ENCODE results near the gene APC2. TPM values are rescaled to one million over a fixed set of nuclear protein-coding genes. Genes with fewer than 3 reads are reported as not detected.

Gene APC2
- total and polyA plus RNA-seq, 7 donors, result 0.01 to 0.06 (median 0.04) TPM; not detected in 1

DNA sequence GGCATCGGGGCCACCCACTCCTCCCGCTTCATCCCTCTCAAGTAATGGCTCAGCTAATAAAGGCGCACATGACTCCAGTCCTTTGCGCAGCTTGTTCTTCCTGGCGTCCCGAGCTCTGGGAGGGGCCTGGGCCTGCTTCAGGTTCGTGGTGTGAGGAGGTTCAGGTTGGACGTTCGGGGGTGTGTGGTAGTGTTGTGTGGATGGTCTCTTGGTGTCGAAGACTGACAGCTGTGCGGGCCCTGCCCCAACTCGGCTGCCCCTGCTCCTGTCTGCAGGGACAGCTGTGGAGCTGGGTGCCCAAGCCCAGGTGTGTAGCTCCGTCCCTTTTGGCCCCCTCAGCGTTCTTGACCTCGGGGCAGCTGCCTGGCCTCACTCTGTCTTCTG lies 9.5 kb upstream of the APC2 start:
- no peak overlapping the region for H3K4me3 ChIP-seq
- peaks cover 36% of the 10 kb centered on the region for H3K4me1 ChIP-seq
- TF ChIP-seq, protein P1, sequence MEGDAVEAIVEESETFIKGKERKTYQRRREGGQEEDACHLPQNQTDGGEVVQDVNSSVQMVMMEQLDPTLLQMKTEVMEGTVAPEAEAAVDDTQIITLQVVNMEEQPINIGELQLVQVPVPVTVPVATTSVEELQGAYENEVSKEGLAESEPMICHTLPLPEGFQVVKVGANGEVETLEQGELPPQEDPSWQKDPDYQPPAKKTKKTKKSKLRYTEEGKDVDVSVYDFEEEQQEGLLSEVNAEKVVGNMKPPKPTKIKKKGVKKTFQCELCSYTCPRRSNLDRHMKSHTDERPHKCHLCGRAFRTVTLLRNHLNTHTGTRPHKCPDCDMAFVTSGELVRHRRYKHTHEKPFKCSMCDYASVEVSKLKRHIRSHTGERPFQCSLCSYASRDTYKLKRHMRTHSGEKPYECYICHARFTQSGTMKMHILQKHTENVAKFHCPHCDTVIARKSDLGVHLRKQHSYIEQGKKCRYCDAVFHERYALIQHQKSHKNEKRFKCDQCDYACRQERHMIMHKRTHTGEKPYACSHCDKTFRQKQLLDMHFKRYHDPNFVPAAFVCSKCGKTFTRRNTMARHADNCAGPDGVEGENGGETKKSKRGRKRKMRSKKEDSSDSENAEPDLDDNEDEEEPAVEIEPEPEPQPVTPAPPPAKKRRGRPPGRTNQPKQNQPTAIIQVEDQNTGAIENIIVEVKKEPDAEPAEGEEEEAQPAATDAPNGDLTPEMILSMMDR (IDR thresholded peaks at IDR 0.05), result no peak
- 75 to 85% (median 82%) methylated on average over 15 of the region's 15 CpGs for WGBS, 3 donors
- H3K27ac ChIP-seq, result no peak overlapping the region
- H3K9me3 ChIP-seq, result no peaks in the 10 kb centered on the region
- no peak for DNase-seq
- peaks cover 0 to 3% (median 2%) of the 10 kb centered on the region in 3 donors for H3K27me3 ChIP-seq (ENCODE audit: insufficient read depth in 3 of 3, low read length in 2 of 3)
- H3K36me3 ChIP-seq (ENCODE audit: insufficient read depth in 1 of 2, low read depth in 1 of 2), result peaks cover 17 to 42% of the 10 kb centered on the region in 2 donors
- intact Hi-C loops (cut with DNase I), result loop anchor here in 1 of 2 donors (10.0 kb wide), 1 partner anchor 156 kb away; the partner anchor contains the start of gene EFNA2
- no peak for ATAC-seq

DNA sequence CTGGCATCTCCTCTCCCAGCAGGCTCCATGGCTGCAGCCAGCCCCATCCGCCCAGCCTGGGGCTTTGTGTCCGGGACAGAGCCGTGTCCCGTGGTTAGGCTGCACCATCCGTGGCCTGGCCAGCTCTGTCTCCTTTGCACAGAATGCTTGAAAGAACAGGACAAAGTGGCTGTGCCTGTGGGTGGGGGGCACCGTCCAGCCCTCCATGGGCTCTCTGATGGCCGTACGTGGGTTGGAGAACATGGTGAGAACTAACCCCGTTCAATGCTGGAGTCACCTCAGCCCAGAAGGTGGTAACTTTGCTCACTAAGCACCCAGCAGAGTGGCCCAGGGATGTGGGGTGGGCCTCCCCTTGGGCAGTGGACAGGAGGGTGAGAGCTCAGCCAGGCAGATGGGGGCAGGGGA lies 8.9 kb upstream of the APC2 start:
- intact Hi-C loops (cut with DNase I), result loop anchor here in 1 of 2 donors (10.0 kb wide), 1 partner anchor 156 kb away; the partner anchor contains the start of gene EFNA2
- no peak for DNase-seq

DNA sequence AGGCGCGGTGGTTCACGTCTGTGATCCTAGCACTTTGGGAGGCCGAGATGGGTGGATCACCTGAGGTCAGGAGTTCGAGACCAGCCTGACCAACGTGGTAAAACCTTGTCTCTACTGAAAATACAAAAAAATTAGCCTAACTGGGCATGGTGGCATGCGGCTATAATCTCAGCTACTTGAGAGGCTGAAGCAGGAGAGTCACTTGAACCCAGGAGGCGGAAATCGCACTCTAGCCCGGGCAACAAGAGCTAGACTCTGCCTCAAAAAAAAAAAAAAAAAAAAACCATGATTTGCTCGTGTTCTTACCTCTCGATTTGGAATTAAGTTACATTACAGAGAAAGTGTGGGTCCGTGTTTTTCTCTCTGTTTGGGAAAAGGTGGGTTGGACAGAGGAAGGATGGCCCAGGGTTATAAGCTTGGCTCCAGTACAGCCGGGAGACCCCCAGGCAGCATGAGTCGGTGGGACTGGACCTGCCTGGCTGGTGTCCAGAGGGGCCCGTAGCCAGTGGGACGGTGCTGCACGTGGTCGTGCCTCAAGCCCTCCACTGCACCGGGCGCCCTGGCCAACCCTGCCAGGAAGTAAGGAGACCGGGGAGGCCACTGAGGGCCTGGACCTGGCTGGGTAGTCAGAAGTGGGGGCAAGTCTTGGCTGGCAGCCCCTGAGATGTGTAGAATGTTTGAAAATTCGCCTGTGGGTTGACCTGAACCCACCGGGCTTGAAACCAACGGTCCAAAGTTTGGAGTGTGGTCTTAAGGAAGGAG lies 8.1 kb upstream of the APC2 start:
- 80 to 85% (median 81%) methylated on average over 25 of the region's 25 CpGs for WGBS, 3 donors
- TF ChIP-seq, protein P1 (IDR thresholded peaks at IDR 0.05), result no peak
- H3K9me3 ChIP-seq, result no peaks in the 10 kb centered on the region
- DNase-seq (no peak), ATAC-seq (no peak)
- intact Hi-C loops (cut with DNase I), result loop anchor here in 1 of 2 donors (10.0 kb wide), 1 partner anchor 157 kb away; the partner anchor contains the start of gene EFNA2
- peaks cover 29% of the 10 kb centered on the region for H3K4me1 ChIP-seq
- H3K4me3 ChIP-seq, result no peak overlapping the region
- peaks cover 0 to 16% (median 11%) of the 10 kb centered on the region in 3 donors for H3K27me3 ChIP-seq (ENCODE audit: insufficient read depth in 3 of 3, low read length in 2 of 3)
- H3K27ac ChIP-seq, result no peak overlapping the region
- H3K36me3 ChIP-seq (ENCODE audit: insufficient read depth in 1 of 2, low read depth in 1 of 2), result peaks cover 17 to 37% of the 10 kb centered on the region in 2 donors

More for the DNA sequence above, 8.9 kb upstream of the APC2 start:
- Histone ChIP-seq H3K27ac (no peak overlapping the region), H3K27me3 (ENCODE audit: insufficient read depth in 3 of 3, low read length in 2 of 3) (peaks cover 0 to 8% (median 3%) of the 10 kb centered on the region in 3 donors), H3K4me3 (no peak overlapping the region), H3K9me3 (no peaks in the 10 kb centered on the region), H3K4me1 (peaks cover 36% of the 10 kb centered on the region), H3K36me3 (ENCODE audit: insufficient read depth in 1 of 2, low read depth in 1 of 2) (peaks cover 17 to 37% of the 10 kb centered on the region in 2 donors)
- WGBS, 3 donors, result 82 to 93% (median 88%) methylated on average over 9 of the region's 9 CpGs
- TF ChIP-seq, protein P1 (IDR thresholded peaks at IDR 0.05), result no peak
- no peak for ATAC-seq

DNA sequence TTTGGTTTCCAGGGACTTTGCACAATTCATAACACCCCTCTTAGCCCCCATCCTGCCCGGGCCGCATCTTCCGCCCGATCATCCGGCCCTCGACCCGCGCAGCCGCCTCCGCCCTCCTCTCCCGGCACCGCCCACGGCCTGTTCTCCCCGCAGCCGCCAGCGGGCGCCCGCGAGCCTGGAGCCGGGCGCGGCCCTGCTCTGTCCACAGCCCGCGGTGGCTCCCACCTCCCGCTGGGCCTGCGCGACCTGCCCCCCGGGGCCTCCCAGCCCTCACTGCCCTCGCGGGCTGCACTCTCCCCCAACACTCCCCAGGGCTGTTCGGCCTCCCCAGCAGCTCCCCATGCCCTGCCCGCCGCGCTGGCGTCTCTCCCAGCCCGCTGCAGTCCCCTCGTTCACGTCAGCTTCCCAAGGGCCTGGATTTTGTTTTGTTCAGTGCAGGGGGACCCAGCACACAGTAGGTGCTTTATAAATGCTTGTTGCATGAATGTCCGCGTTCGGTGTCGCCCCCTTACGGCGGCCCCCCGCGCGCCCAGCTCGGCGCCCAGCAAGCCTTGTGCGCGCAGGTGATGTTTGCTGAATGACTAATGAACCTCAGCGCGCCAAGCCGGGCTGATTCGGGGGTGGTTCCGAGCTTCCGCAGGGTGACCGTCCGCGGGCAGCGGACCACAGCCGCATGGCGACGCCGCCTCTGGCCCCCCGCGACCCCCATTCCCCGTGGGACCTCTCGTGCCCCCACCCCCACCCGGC lies 4.6 kb upstream of the APC2 start:
- intact Hi-C loops (cut with DNase I), result loop anchor here in 1 of 2 donors (5.0 to 10.0 kb wide), 2 partner anchors 128 to 161 kb away; partner anchors contain the start of gene EFNA2
- WGBS, 3 donors, result 3 to 5% (median 4%) methylated on average over 43 to 70 of the region's 70 CpGs
- peaks cover 16 to 27% of the 10 kb centered on the region in 2 donors for H3K36me3 ChIP-seq (ENCODE audit: insufficient read depth in 1 of 2, low read depth in 1 of 2)
- TF ChIP-seq, protein P1 (IDR thresholded peaks at IDR 0.05), result peak; percentile 87
- DNase-seq (peak; percentile 74 to 85), ATAC-seq (peak; percentile 86 to 90 (median 86))
- peaks cover 3% of the 10 kb centered on the region for H3K4me1 ChIP-seq
- no peak overlapping the region for H3K27ac ChIP-seq
- H3K27me3 ChIP-seq (ENCODE audit: insufficient read depth in 3 of 3, low read length in 2 of 3), result peaks cover 0 to 50% (median 31%) of the 10 kb centered on the region in 3 donors
- H3K9me3 ChIP-seq, result no peaks in the 10 kb centered on the region
- peak overlapping the region; percentile 53 for H3K4me3 ChIP-seq
